Raji (cell line): ENCODE measurements around the gene LHFPL5.

Source experiments
- POLR2A ChIP-seq: IDR thresholded peaks from 2 replicates; pipeline ENCODE4 v1.6.1; 2011; ENCODE audit warnings: low read depth, low read length, control low read depth; ENCODE audit not compliant: insufficient read depth

LHFPL5 gene

GRCh38 chr6:35784200-35784599 is 21.0 kb upstream of the LHFPL5 start:
- no peak for TF ChIP-seq POLR2A

GRCh38 chr6:35786272-35786671 is 18.9 kb upstream of the LHFPL5 start:
- no peak for TF ChIP-seq POLR2A

- TF ChIP-seq POLR2A = no peak
Observed at GRCh38 chr6:35786810-35787209, 18.3 kb upstream of the LHFPL5 start.

- no peak for TF ChIP-seq POLR2A
Observed at GRCh38 chr6:35787266-35788218, 17.6 kb upstream of the LHFPL5 start.

GRCh38 chr6:35788423-35788982 is 16.6 kb upstream of the LHFPL5 start:
- no peak for TF ChIP-seq POLR2A

GRCh38 chr6:35790683-35791082 is 14.5 kb upstream of the LHFPL5 start:
- no peak for TF ChIP-seq POLR2A

- TF ChIP-seq POLR2A = no peak
Observed at GRCh38 chr6:35794536-35795452, 10.4 kb upstream of the LHFPL5 start.

GRCh38 chr6:35795453-35796071 is 9.6 kb upstream of the LHFPL5 start:
- TF ChIP-seq POLR2A = no peak

- no peak for TF ChIP-seq POLR2A
Observed at GRCh38 chr6:35796236-35796635, 8.9 kb upstream of the LHFPL5 start.

- TF ChIP-seq POLR2A = no peak
Observed at GRCh38 chr6:35797837-35798526, 7.2 kb upstream of the LHFPL5 start.

- TF ChIP-seq POLR2A = no peak
Observed at GRCh38 chr6:35798706-35799105, 6.4 kb upstream of the LHFPL5 start.

GRCh38 chr6:35801148-35801547 is 4.0 kb upstream of the LHFPL5 start:
- no peak for TF ChIP-seq POLR2A

GRCh38 chr6:35808688-35809087 is 3.5 kb downstream of the LHFPL5 start:
- TF ChIP-seq POLR2A = no peak

- TF ChIP-seq POLR2A = no peak
Observed at GRCh38 chr6:35809809-35810208, 4.7 kb downstream of the LHFPL5 start.
